ENCODE measurements around the gene CTSO. TPM values are rescaled to one million over a fixed set of nuclear protein-coding genes. Genes with fewer than 3 reads are reported as not detected.

The CTSO gene
- total RNA-seq, 1 experiment from 2014 or later, result 0.81 TPM

DNA sequence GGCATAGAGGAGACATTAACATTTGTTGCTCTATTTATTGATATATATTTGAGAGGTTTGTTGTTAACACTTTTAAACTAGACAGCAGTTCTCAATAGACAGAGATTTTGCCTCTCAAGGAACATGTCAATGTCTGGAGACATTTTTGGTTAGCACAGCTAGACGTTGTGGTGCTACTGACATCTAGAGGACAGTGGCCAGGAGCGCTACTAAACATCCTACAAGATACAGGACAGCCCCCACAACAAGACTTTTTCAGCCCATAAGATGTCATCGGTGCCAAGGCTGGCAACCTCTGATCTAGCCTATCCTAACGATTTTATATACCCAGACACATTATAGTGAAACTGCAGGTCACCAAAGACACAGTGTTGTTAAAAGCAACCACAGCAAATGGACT, 18.4 kb upstream of the CTSO start:
- Histone ChIP-seq H2BK5ac (ENCODE audit: insufficient read length, low read length) (no peak overlapping the region), H4K20me1 (ENCODE audit: control insufficient read depth, insufficient read depth, insufficient read length) (no peaks in the 10 kb centered on the region), H4K91ac (ENCODE audit: insufficient read length, low read depth, low read length) (no peak overlapping the region), H3K4ac (ENCODE audit: low read depth, low read length) (no peak overlapping the region), H3K14ac (ENCODE audit: insufficient read depth, low read length) (no peak overlapping the region), H3K9ac (ENCODE audit: extremely low read depth, insufficient read length, low read length) (no peak overlapping the region), H3K18ac (ENCODE audit: insufficient read length, low read depth, low read length) (no peak overlapping the region), H4K8ac (replicated peaks; ENCODE audit: insufficient read length, low read depth, low read length) (no peak overlapping the region), H3K4me1 (ENCODE audit: insufficient read depth, low read length) (peaks cover 5% of the 10 kb centered on the region; the same call in 1 of the 2 replicates), H3K79me1 (ENCODE audit: insufficient read depth, low read depth, low read length, poor library complexity, severe bottlenecking) (no peaks in the 10 kb centered on the region), H3K9me3 (ENCODE audit: control insufficient read depth, low read depth, low read length) (no peaks in the 10 kb centered on the region), H2AFZ (ENCODE audit: low read length) (no peak overlapping the region), H3K23ac (ENCODE audit: insufficient read length, low read depth, low read length) (no peak overlapping the region), H3K56ac (ENCODE audit: insufficient read length, low read depth, low read length) (no peak overlapping the region), H4K5ac (ENCODE audit: insufficient read length, low read depth, low read length) (no peak overlapping the region), H2BK20ac (ENCODE audit: low read depth, low read length, poor library complexity, severe bottlenecking) (no peak overlapping the region), H3K27ac (ENCODE audit: insufficient read length, low read depth, low read length) (no peak overlapping the region), H2AK5ac (ENCODE audit: insufficient read length, low read length) (no peak overlapping the region), H3T11ph (ENCODE audit: low read length) (no peak overlapping the region), H3K23me2 (ENCODE audit: insufficient read length, low read depth, low read length, poor library complexity, severe bottlenecking) (no peaks in the 10 kb centered on the region), H3K79me2 (ENCODE audit: insufficient read depth, low read length) (no peaks in the 10 kb centered on the region), H2BK120ac (ENCODE audit: low read depth, low read length, poor library complexity, severe bottlenecking) (no peak overlapping the region), H2BK15ac (ENCODE audit: low read depth, low read length) (no peak overlapping the region), H3K27me3 (ENCODE audit: insufficient read depth, low read length) (no peaks in the 10 kb centered on the region), H3K4me2 (ENCODE audit: insufficient read depth, insufficient read length, low read length) (no peak overlapping the region), H2BK12ac (ENCODE audit: insufficient read length, low read depth, low read length) (no peak overlapping the region)
- Mint-ChIP-seq H3K9me3 (peaks cover 3 to 9% of the 10 kb centered on the region in 2 experiments; a peak in 2 of 5 replicates), H3K4me1 (peaks cover 11 to 30% of the 10 kb centered on the region in 2 experiments), H3K27ac (peak overlapping the region in 1 of 3 experiments; percentile 83; a peak in 1 of 7 replicates), H3K4me3 (no peak overlapping the region), H3K36me3 (ENCODE audit: insufficient read depth in 1 of 3, low read depth in 3 of 3) (peaks cover 0 to 7% (median 0%) of the 10 kb centered on the region in 3 experiments; a peak in 2 of 7 replicates), H3K27me3 (ENCODE audit: low read depth) (no peaks in the 10 kb centered on the region)
- TF ChIP-seq, protein P1, sequence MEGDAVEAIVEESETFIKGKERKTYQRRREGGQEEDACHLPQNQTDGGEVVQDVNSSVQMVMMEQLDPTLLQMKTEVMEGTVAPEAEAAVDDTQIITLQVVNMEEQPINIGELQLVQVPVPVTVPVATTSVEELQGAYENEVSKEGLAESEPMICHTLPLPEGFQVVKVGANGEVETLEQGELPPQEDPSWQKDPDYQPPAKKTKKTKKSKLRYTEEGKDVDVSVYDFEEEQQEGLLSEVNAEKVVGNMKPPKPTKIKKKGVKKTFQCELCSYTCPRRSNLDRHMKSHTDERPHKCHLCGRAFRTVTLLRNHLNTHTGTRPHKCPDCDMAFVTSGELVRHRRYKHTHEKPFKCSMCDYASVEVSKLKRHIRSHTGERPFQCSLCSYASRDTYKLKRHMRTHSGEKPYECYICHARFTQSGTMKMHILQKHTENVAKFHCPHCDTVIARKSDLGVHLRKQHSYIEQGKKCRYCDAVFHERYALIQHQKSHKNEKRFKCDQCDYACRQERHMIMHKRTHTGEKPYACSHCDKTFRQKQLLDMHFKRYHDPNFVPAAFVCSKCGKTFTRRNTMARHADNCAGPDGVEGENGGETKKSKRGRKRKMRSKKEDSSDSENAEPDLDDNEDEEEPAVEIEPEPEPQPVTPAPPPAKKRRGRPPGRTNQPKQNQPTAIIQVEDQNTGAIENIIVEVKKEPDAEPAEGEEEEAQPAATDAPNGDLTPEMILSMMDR (conservative IDR thresholded peaks at IDR 0.05), result peak; percentile 63
- no CpG with 5 or more reads among the region's 4 CpGs for WGBS (ENCODE audit: extremely low coverage, insufficient read length, low lambda C conversion rate)
- peak; percentile 41 for DNase-seq

All from H9 (cell line).